ENCODE measurements around the gene ST8SIA4. TPM values are rescaled to one million over a fixed set of nuclear protein-coding genes. Genes with fewer than 3 reads are reported as not detected.

The ST8SIA4 gene
- total RNA-seq, 1 experiment from 2014 or later: not detected

- no TSS peak for BruUV-seq (replicated peaks)
- ATAC-seq: no peak
- H3K27ac ChIP-seq (ENCODE audit: low read depth, low read length): no peak overlapping the region
Measured at GRCh38 chr5:100823812-100824211, 79.3 kb downstream of the ST8SIA4 start.

More at GRCh38 chr5:100823812-100824211, 79.3 kb downstream of the ST8SIA4 start:
- no peaks in the 10 kb centered on the region for H3K9me3 ChIP-seq (ENCODE audit: control insufficient read depth in 1 of 2, insufficient read depth in 1 of 2, low read depth in 1 of 2, low read length in 2 of 2)
- no peak for DNase-seq (ENCODE audit: low read depth, low spot score)
- ChIA-PET POLR2A (no interaction called here), RAD21 (ENCODE audit: low non-redundant PET in 1 of 2, low total read pairs in 2 of 2, uncharacterized antibody in 2 of 2, unreplicated experiment in 2 of 2) (no interaction called here), CTCF (no interaction called here)
- H3K4me2 ChIP-seq (ENCODE audit: low read length): no peak overlapping the region
- H3K4me3 ChIP-seq (replicated peaks in 1 of 2; ENCODE audit: low read depth in 1 of 2, low read length in 2 of 2): no peak overlapping the region
- H3K36me3 ChIP-seq (ENCODE audit: control insufficient read depth in 1 of 2, insufficient read depth in 2 of 2, low read length in 2 of 2): no peaks in the 10 kb centered on the region
- no peak for TF ChIP-seq ELF1 (IDR thresholded peaks at IDR 0.05; ENCODE audit: borderline replicate concordance, low read depth)
- TF ChIP-seq FOSL1 (IDR thresholded peaks at IDR 0.05; ENCODE audit: low read depth): no peak
- TF ChIP-seq RAD21 (IDR thresholded peaks at IDR 0.05; ENCODE audit: low read depth): no peak
- no peak for TF ChIP-seq ZBTB33 (IDR thresholded peaks at IDR 0.05; ENCODE audit: extremely low read depth, insufficient replicate concordance, low read length)
- TF ChIP-seq SP1 (IDR thresholded peaks at IDR 0.05; ENCODE audit: low read depth): no peak
- TF ChIP-seq, protein P1, sequence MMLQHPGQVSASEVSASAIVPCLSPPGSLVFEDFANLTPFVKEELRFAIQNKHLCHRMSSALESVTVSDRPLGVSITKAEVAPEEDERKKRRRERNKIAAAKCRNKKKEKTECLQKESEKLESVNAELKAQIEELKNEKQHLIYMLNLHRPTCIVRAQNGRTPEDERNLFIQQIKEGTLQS (IDR thresholded peaks at IDR 0.05): no peak
- no peak for TF ChIP-seq TCF7L2 (IDR thresholded peaks at IDR 0.05; ENCODE audit: borderline replicate concordance, extremely low read depth, insufficient read depth, insufficient read length)
- TF ChIP-seq JUND (IDR thresholded peaks at IDR 0.05): no peak
- no peaks in the 10 kb centered on the region for H3K79me2 ChIP-seq (ENCODE audit: insufficient read depth, low read length)
- no peaks in the 10 kb centered on the region for H3K9me2 ChIP-seq (ENCODE audit: insufficient read depth)
- no peak overlapping the region for H2AFZ ChIP-seq (ENCODE audit: low read depth, low read length, poor library complexity, severe bottlenecking)
- H3K4me1 ChIP-seq (ENCODE audit: control insufficient read depth in 1 of 2, insufficient read depth in 2 of 2, low read length in 2 of 2): peaks cover 0 to 17% of the 10 kb centered on the region in 2 experiments; a peak in 2 of 4 replicates
- no peak overlapping the region for H3K9ac ChIP-seq (ENCODE audit: low read length)
- no peaks in the 10 kb centered on the region for H3K27me3 ChIP-seq (ENCODE audit: insufficient read depth, low read length)
- intact Hi-C loops (cut with micrococcal nuclease): no loop called here
- no peaks in the 10 kb centered on the region for H4K20me1 ChIP-seq (ENCODE audit: insufficient read depth)
